HepG2 (cell line): ENCODE measurements around the gene KRTAP19-8. TPM values are rescaled to one million over a fixed set of nuclear protein-coding genes. Genes with fewer than 3 reads are reported as not detected.

Experiments
- ATAC-seq: fragments of 200-7000 bp; cut with Tn5 transposase; 3 replicates; pipeline ENCODE4 v1.9.1; 2020; ENCODE audit warnings: mild to moderate bottlenecking, moderate library complexity
- BruUV-seq: library from RNA; stranded (reverse); fragments of 400-500 nt; replicated peaks from 2 replicates; lab custom pipeline; 2021; lab: Mats Ljungman, UMichigan
- CTCF ChIA-PET: fragments of 300-600 bp; formaldehyde crosslinking; extraction: SDS; loops from one replicate; lab custom pipeline; 2021; ENCODE audit warnings: low total read pairs, inconsistent platforms, low intra/inter-chr PET ratio; lab: Yijun Ruan, JAX
- POLR2A ChIA-PET: fragments of 350-600 bp; sonication (Branson Sonifier 250); formaldehyde crosslinking; loops from one replicate; lab custom pipeline; 2020; ENCODE audit warnings: antibody characterized with exemption, inconsistent platforms; lab: Yijun Ruan, JAX
- DNase-seq: peaks from one replicate; pipeline ENCODE4 v3.0.0-alpha.2; 2015; ENCODE audit warnings: low spot score
- FAIRE-seq: peaks from 3 replicates; lab custom pipeline; 2011; peaks lifted over from hg19 to GRCh38; lab: Jason Lieb, UNC
- H2AFZ ChIP-seq: one replicate; pipeline ENCODE4 v1.6.1; 2011; ENCODE audit warnings: low read length, inconsistent platforms
- H3K27ac ChIP-seq: fragments of 300-600 bp; 3 replicates; pipeline ENCODE4 v1.8.0; 2011; ENCODE audit warnings: mixed run types, mild to moderate bottlenecking, mixed read lengths, low read length, inconsistent platforms; ENCODE audit not compliant: insufficient read depth; ENCODE audit errors: extremely low read length
- H3K27me3 ChIP-seq, 2 experiments: fragments of 200-600 bp in 1 of 2; 2 replicates in 1 of 2; 3 replicates in 1 of 2; pipeline versions ENCODE4 v1.6.0 to v1.8.0; 2011; ENCODE audit warnings: low read length in 2 of 2, mild to moderate bottlenecking in 2 of 2, moderate library complexity in 2 of 2, inconsistent platforms in 1 of 2; ENCODE audit not compliant: insufficient read depth in 2 of 2, control insufficient read depth in 1 of 2
- H3K36me3 ChIP-seq, 2 experiments: fragments of 200-600 bp in 1 of 2; replicated peaks in 1 of 2; 2 replicates in 1 of 2; 3 replicates in 1 of 2; pipeline versions ENCODE4 v1.5.1 to v1.8.0; 2011; ENCODE audit warnings: low read length in 2 of 2, inconsistent platforms in 1 of 2; ENCODE audit not compliant: insufficient read depth in 2 of 2, control insufficient read depth in 1 of 2
- H3K4me1 ChIP-seq: 2 replicates; pipeline ENCODE4 v1.5.1; 2012; ENCODE audit warnings: low read length, inconsistent platforms; ENCODE audit not compliant: insufficient read depth
- H3K4me2 ChIP-seq: 2 replicates; pipeline ENCODE4 v1.6.0; 2011; ENCODE audit warnings: low read depth, low read length, inconsistent platforms
- H3K4me3 ChIP-seq, 3 experiments: fragments of 200-600 bp in 1 of 3; sonication (generic), shearing (Covaris generic) in 1 of 3; replicated peaks in 1 of 3; 2 replicates each; pipeline ENCODE4 v1.5.1; 2011 to 2016; ENCODE audit warnings: low read length in 3 of 3, inconsistent platforms in 2 of 3, low read depth in 2 of 3, mild to moderate bottlenecking in 2 of 3, control low read depth in 1 of 3, mixed read lengths in 1 of 3; ENCODE audit not compliant: insufficient read depth in 1 of 3
- H3K79me2 ChIP-seq: one replicate; pipeline ENCODE4 v1.6.1; 2011; ENCODE audit warnings: low read length, inconsistent platforms; ENCODE audit not compliant: insufficient read depth
- H3K9ac ChIP-seq: 2 replicates; pipeline ENCODE4 v1.6.0; 2011; ENCODE audit warnings: mild to moderate bottlenecking, low read depth, low read length, inconsistent platforms; ENCODE audit not compliant: insufficient read depth
- H3K9me3 ChIP-seq: 2 replicates; pipeline ENCODE4 v1.5.1; 2012; ENCODE audit warnings: mild to moderate bottlenecking, low read length
- H4K20me1 ChIP-seq: 2 replicates; pipeline ENCODE4 v1.6.0; 2011; ENCODE audit warnings: inconsistent platforms, mild to moderate bottlenecking, low read length, moderate library complexity; ENCODE audit not compliant: insufficient read depth
- FOXC1 ChIP-seq: sonication (generic); formaldehyde crosslinking; IDR thresholded peaks from 2 replicates; pipeline ENCODE4 v1.8.0; 2022; ENCODE audit warnings: mild to moderate bottlenecking, missing genetic modification reagents, borderline replicate concordance
- HCFC1 ChIP-seq: fragments of 150-350 bp; IDR thresholded peaks from 2 replicates; pipeline ENCODE4 v1.6.1; 2014; ENCODE audit warnings: low read depth, low read length
- REXO4 ChIP-seq: sonication (generic); formaldehyde crosslinking; IDR thresholded peaks from 2 replicates; pipeline ENCODE4 v1.8.0; 2022; ENCODE audit warnings: missing genetic modification reagents, mild to moderate bottlenecking, borderline replicate concordance
- ZMAT3 ChIP-seq: sonication (generic); formaldehyde crosslinking; conservative IDR thresholded peaks from 2 replicates; pipeline ENCODE4 v1.7.0; 2021; ENCODE audit warnings: missing genetic modification reagents
- ZSCAN21 ChIP-seq: sonication (generic); formaldehyde crosslinking; IDR thresholded peaks from 2 replicates; pipeline ENCODE4 v1.8.0; 2022; ENCODE audit warnings: mild to moderate bottlenecking, missing genetic modification reagents, moderate library complexity, borderline replicate concordance
- WGBS: methylation state at CpG from one replicate; pipeline ENCODE4 v1.1.6; 2017; ENCODE audit warnings: low lambda C conversion rate; 5-methylcytosine and 5-hydroxymethylcytosine counted together
- in situ Hi-C: cut with HindIII; loops from 2 replicates; pipeline ENCODE4 v1.10.0; 2017; ENCODE audit warnings: low pct_unique_long_range_greater_than_20kb; ENCODE audit not compliant: extremely low pct_ligation_motif_present
- intact Hi-C: fragments of 100-400 bp; cut with micrococcal nuclease; formaldehyde crosslinking; loops from one replicate; pipeline ENCODE4 v1.10.0; 2022; ENCODE audit not compliant: unreplicated experiment
- polyA plus RNA-seq, 8 experiments: library from polyadenylated mRNA; depleted of rRNA in 3 of 8; stranded (reverse) in 7 of 8; unstranded in 1 of 8; fragments of >200 nt; fragmentation: Illumina TruSeq in 4 of 8; extraction: Trizol in 4 of 8; gene quantifications; 2 replicates each; pipeline versions ENCODE4 v1.2.1 to v1.2.3, GENCODE V29; 2011 to 2016; ENCODE audit warnings: low read depth in 4 of 8, missing spikeins in 1 of 8, mixed read lengths in 1 of 8; ENCODE audit not compliant: insufficient read depth in 1 of 8
- total RNA-seq, 5 experiments: library from RNA; depleted of rRNA; stranded (reverse); fragments of >200 nt; fragmentation: Illumina TruSeq; extraction: Trizol; gene quantifications; 2 replicates each; pipeline ENCODE4 v1.2.3, GENCODE V29; 2016; ENCODE audit warnings: low read depth in 1 of 5
- TF ChIP-seq, protein P1 (sequence below): IDR thresholded peaks from 2 replicates; pipeline ENCODE4 v1.6.1; 2012; ENCODE audit warnings: low read depth, low read length, improper control_type of control experiment
- TF ChIP-seq, protein P2 (sequence below): sonication (generic); formaldehyde crosslinking; IDR thresholded peaks from 2 replicates; pipeline ENCODE4 v1.9.0; 2021; ENCODE audit warnings: missing genetic modification reagents, mild to moderate bottlenecking, borderline replicate concordance
- TF ChIP-seq, protein P3 (sequence below): sonication (generic); formaldehyde crosslinking; IDR thresholded peaks from 2 replicates; pipeline ENCODE4 v1.9.0; 2021; ENCODE audit warnings: missing genetic modification reagents, borderline replicate concordance
- TF ChIP-seq, protein P4 (sequence below): sonication (generic); formaldehyde crosslinking; IDR thresholded peaks from 2 replicates; pipeline ENCODE4 v1.4.0; 2020; ENCODE audit warnings: mild to moderate bottlenecking, missing genetic modification reagents
- TF ChIP-seq, protein P5 (sequence below): sonication (generic); formaldehyde crosslinking; IDR thresholded peaks from 2 replicates; pipeline ENCODE4 v1.5.1; 2020; ENCODE audit warnings: mild to moderate bottlenecking, missing genetic modification reagents, moderate library complexity

The KRTAP19-8 gene
- total and polyA plus RNA-seq, 2 of the 13 experiments (the other 11 are each of a cell fraction or from before 2014, with no cell fraction given) = not detected

GRCh38 chr21:31050577-31051157 lies 12.4 kb upstream of the KRTAP19-8 start:
- peaks cover 74% of the 10 kb centered on the region for H3K9me3 ChIP-seq
- no TSS peak for BruUV-seq
- H2AFZ ChIP-seq = no peak overlapping the region
- ATAC-seq = no peak
- CTCF ChIA-PET = no interaction called here
- H4K20me1 ChIP-seq = no peaks in the 10 kb centered on the region
- no peak for DNase-seq
- 14% methylated on average over 3 of the region's 3 CpGs for WGBS
- no peak for TF ChIP-seq HCFC1
- TF ChIP-seq, protein P1, sequence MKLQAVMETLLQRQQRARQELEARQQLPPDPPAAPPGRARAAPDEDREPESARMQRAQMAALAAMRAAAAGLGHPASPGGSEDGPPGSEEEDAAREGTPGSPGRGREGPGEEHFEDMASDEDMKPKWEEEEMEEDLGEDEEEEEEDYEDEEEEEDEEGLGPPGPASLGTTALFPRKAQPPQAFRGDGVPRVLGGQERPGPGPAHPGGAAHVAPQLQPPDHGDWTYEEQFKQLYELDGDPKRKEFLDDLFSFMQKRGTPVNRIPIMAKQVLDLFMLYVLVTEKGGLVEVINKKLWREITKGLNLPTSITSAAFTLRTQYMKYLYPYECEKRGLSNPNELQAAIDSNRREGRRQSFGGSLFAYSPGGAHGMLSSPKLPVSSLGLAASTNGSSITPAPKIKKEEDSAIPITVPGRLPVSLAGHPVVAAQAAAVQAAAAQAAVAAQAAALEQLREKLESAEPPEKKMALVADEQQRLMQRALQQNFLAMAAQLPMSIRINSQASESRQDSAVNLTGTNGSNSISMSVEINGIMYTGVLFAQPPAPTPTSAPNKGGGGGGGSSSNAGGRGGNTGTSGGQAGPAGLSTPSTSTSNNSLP = no peak
- TF ChIP-seq, protein P2, sequence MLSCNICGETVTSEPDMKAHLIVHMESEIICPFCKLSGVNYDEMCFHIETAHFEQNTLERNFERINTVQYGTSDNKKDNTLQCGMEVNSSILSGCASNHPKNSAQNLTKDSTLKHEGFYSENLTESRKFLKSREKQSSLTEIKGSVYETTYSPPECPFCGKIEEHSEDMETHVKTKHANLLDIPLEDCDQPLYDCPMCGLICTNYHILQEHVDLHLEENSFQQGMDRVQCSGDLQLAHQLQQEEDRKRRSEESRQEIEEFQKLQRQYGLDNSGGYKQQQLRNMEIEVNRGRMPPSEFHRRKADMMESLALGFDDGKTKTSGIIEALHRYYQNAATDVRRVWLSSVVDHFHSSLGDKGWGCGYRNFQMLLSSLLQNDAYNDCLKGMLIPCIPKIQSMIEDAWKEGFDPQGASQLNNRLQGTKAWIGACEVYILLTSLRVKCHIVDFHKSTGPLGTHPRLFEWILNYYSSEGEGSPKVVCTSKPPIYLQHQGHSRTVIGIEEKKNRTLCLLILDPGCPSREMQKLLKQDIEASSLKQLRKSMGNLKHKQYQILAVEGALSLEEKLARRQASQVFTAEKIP (CRISPR knock-in tag) = no peak
- no peak for TF ChIP-seq FOXC1 (CRISPR knock-in tag)
- TF ChIP-seq, protein P3, sequence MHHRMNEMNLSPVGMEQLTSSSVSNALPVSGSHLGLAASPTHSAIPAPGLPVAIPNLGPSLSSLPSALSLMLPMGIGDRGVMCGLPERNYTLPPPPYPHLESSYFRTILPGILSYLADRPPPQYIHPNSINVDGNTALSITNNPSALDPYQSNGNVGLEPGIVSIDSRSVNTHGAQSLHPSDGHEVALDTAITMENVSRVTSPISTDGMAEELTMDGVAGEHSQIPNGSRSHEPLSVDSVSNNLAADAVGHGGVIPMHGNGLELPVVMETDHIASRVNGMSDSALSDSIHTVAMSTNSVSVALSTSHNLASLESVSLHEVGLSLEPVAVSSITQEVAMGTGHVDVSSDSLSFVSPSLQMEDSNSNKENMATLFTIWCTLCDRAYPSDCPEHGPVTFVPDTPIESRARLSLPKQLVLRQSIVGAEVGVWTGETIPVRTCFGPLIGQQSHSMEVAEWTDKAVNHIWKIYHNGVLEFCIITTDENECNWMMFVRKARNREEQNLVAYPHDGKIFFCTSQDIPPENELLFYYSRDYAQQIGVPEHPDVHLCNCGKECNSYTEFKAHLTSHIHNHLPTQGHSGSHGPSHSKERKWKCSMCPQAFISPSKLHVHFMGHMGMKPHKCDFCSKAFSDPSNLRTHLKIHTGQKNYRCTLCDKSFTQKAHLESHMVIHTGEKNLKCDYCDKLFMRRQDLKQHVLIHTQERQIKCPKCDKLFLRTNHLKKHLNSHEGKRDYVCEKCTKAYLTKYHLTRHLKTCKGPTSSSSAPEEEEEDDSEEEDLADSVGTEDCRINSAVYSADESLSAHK (CRISPR knock-in tag) = no peak
- no peak for TF ChIP-seq ZSCAN21
- TF ChIP-seq REXO4 = no peak
- TF ChIP-seq, protein P4, sequence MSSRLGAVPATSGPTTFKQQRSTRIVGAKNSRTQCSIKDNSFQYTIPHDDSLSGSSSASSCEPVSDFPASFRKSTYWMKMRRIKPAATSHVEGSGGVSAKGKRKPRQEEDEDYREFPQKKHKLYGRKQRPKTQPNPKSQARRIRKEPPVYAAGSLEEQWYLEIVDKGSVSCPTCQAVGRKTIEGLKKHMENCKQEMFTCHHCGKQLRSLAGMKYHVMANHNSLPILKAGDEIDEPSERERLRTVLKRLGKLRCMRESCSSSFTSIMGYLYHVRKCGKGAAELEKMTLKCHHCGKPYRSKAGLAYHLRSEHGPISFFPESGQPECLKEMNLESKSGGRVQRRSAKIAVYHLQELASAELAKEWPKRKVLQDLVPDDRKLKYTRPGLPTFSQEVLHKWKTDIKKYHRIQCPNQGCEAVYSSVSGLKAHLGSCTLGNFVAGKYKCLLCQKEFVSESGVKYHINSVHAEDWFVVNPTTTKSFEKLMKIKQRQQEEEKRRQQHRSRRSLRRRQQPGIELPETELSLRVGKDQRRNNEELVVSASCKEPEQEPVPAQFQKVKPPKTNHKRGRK (CRISPR knock-in tag) = no peak
- TF ChIP-seq, protein P5, sequence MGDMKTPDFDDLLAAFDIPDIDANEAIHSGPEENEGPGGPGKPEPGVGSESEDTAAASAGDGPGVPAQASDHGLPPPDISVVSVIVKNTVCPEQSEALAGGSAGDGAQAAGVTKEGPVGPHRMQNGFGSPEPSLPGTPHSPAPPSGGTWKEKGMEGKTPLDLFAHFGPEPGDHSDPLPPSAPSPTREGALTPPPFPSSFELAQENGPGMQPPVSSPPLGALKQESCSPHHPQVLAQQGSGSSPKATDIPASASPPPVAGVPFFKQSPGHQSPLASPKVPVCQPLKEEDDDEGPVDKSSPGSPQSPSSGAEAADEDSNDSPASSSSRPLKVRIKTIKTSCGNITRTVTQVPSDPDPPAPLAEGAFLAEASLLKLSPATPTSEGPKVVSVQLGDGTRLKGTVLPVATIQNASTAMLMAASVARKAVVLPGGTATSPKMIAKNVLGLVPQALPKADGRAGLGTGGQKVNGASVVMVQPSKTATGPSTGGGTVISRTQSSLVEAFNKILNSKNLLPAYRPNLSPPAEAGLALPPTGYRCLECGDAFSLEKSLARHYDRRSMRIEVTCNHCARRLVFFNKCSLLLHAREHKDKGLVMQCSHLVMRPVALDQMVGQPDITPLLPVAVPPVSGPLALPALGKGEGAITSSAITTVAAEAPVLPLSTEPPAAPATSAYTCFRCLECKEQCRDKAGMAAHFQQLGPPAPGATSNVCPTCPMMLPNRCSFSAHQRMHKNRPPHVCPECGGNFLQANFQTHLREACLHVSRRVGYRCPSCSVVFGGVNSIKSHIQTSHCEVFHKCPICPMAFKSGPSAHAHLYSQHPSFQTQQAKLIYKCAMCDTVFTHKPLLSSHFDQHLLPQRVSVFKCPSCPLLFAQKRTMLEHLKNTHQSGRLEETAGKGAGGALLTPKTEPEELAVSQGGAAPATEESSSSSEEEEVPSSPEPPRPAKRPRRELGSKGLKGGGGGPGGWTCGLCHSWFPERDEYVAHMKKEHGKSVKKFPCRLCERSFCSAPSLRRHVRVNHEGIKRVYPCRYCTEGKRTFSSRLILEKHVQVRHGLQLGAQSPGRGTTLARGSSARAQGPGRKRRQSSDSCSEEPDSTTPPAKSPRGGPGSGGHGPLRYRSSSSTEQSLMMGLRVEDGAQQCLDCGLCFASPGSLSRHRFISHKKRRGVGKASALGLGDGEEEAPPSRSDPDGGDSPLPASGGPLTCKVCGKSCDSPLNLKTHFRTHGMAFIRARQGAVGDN (CRISPR knock-in tag) = no peak
- TF ChIP-seq ZMAT3 (CRISPR knock-in tag) = no peak
- H3K4me1 ChIP-seq = no peaks in the 10 kb centered on the region
- intact Hi-C loops = no loop called here
- H3K27me3 ChIP-seq = no peaks in the 10 kb centered on the region; a peak in 1 of 5 replicates
- in situ Hi-C loops = no loop called here
- POLR2A ChIA-PET = no interaction called here
- H3K4me2 ChIP-seq = no peak overlapping the region
- no peak overlapping the region for H3K9ac ChIP-seq
- H3K27ac ChIP-seq = no peak overlapping the region
- no peaks in the 10 kb centered on the region for H3K36me3 ChIP-seq
- no peak for FAIRE-seq
- no peak overlapping the region for H3K4me3 ChIP-seq
- H3K79me2 ChIP-seq = no peaks in the 10 kb centered on the region
